Regular cardiac myocyte (primary cell): ENCODE results near the gene EDDM3A. TPM values are rescaled to one million over a fixed set of nuclear protein-coding genes. Genes with fewer than 3 reads are reported as not detected.

ENCODE experiments used
- total RNA-seq: library from RNA; depleted of rRNA; stranded (reverse); fragments of >200 nt; gene quantifications from 2 replicates; pipeline ENCODE4 v1.2.3, GENCODE V29; 2014

Gene EDDM3A
- not detected in 2 replicates for total RNA-seq

DNA sequence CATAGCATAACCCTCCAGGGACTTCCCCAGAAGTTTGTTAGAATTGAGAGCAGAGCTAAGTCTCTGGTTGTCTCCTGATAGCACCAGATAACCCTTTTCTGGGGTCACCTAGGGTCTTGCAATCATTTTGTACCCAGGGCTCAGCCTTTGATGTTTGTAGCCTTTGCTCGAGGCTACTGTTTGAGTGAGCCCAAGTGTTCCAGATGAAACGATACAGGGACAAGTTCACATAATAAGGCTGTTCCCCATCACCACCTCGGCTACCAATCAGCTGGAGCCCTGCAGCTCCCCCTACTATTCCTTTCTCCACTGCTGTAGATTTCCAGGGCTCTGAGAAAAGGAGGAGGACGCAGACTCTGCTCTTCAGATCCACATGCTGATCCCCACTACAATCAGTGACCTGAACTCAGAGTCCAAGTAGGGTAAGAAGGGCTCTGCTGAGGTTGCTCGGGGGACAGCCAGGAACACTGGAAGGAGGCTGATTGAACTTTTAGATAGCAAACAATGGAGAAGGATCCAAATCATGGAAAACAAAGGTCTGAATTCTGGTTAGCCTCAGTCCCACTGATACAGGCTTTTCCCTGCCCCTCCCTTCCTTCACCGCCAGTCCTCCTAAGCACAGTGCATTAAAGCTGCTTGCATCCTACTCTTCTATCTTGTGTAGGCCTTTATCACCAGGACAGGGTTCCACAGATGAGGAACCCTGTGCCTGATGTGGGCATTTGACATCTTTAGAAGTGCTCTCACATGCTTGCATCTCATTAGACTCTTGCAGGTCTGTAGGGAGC lies at the start of gene EDDM3A:
EDDM3A (plus strand) TSS at position 317 of the 788 bp plus-strand sequence. CDS start 1,694 bp downstream, outside the sequence.

Other genes with a start within 250 kb of the EDDM3A start
- not detected in 2 replicates for gene RNASE10, start 240.3 kb upstream of the EDDM3A start, total RNA-seq
- gene RNASE9, start 184.8 kb upstream of the EDDM3A start, total RNA-seq: not detected in 2 replicates
- gene RNASE11, start 157.9 kb upstream of the EDDM3A start, total RNA-seq: not detected in 2 replicates
- gene RNASE12, start 154.5 kb upstream of the EDDM3A start, total RNA-seq: not detected in 2 replicates
- not detected in 2 replicates for gene OR6S1, start 104.2 kb upstream of the EDDM3A start, total RNA-seq
- gene RNASE4, start 61.3 kb upstream of the EDDM3A start, total RNA-seq: 9.4 and 38.9 TPM in 2 replicates
- 6.7 and 10.1 TPM in 2 replicates for gene ANG, start 57.1 kb upstream of the EDDM3A start, total RNA-seq
- not detected in 2 replicates for gene EDDM3B, start 22.5 kb downstream of the EDDM3A start, total RNA-seq
- not detected in 2 replicates for gene RNASE6, start 35.4 kb downstream of the EDDM3A start, total RNA-seq
- 0.96 and 5.4 TPM in 2 replicates for gene RNASE1, start 57.0 kb downstream of the EDDM3A start, total RNA-seq
- gene RNASE3, start 145.5 kb downstream of the EDDM3A start, total RNA-seq: not detected in 2 replicates
- not detected in 2 replicates for gene RNASE2, start 209.6 kb downstream of the EDDM3A start, total RNA-seq
- gene METTL17, start 244.1 kb downstream of the EDDM3A start, total RNA-seq: 38.3 and 44.0 TPM in 2 replicates